ENCODE data around the gene KLHL35.

DNA sequence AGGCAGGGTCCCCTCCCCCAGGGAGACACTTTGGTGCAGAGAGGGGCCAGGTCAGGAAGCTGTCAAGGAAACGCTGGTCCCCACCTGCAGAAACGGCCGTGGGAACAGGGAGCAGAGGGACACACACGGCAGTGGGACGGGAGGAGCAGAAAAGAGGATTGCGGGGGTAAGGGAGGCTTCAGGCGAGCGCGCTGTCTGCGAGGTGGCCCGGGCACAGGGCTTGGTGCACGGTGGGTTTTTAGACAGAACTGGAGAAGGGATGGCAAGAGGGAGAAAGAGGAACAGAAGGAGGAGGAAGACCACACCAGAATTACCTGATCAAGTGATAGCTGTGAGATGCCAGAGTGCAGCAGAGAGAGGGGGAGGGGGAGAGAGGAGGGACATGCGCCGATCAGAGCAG lies 6.0 kb upstream of the KLHL35 start:
- TF ChIP-seq POLR2A (IDR thresholded peaks at IDR 0.05): no peak
- TF ChIP-seq, protein P1, sequence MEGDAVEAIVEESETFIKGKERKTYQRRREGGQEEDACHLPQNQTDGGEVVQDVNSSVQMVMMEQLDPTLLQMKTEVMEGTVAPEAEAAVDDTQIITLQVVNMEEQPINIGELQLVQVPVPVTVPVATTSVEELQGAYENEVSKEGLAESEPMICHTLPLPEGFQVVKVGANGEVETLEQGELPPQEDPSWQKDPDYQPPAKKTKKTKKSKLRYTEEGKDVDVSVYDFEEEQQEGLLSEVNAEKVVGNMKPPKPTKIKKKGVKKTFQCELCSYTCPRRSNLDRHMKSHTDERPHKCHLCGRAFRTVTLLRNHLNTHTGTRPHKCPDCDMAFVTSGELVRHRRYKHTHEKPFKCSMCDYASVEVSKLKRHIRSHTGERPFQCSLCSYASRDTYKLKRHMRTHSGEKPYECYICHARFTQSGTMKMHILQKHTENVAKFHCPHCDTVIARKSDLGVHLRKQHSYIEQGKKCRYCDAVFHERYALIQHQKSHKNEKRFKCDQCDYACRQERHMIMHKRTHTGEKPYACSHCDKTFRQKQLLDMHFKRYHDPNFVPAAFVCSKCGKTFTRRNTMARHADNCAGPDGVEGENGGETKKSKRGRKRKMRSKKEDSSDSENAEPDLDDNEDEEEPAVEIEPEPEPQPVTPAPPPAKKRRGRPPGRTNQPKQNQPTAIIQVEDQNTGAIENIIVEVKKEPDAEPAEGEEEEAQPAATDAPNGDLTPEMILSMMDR (IDR thresholded peaks at IDR 0.05): no peak
